RPMI8226 (cell line): ENCODE data around the gene SRGAP3.

Experiments
- DNase-seq: peaks from one replicate; pipeline ENCODE4 v3.0.0-alpha.2; 2015

Gene SRGAP3

DNA sequence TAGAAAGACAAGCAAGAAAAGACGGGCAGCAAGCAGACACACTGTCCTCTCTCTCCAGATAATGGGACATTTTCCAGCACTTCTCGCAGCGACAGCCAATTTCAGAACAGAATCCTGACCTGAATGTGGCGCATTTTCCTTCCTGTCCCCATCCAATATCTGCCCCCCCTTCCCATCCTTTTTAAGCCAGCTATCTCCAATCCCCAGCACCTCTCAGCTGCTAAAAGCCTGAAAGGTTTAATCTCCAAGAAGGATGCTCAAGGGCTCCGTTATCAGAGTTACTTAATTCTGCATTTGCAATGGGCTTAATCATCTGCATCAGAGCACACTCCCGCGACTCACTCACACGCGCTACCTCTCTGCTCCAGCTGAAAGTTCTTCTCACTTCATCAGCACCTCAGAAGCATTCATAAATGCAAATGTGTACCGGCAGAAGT is 50.5 kb downstream of the SRGAP3 start:
- no peak for DNase-seq

GRCh38 chr3:9198261-9198660 is 51.2 kb downstream of the SRGAP3 start:
- no peak for DNase-seq

DNA sequence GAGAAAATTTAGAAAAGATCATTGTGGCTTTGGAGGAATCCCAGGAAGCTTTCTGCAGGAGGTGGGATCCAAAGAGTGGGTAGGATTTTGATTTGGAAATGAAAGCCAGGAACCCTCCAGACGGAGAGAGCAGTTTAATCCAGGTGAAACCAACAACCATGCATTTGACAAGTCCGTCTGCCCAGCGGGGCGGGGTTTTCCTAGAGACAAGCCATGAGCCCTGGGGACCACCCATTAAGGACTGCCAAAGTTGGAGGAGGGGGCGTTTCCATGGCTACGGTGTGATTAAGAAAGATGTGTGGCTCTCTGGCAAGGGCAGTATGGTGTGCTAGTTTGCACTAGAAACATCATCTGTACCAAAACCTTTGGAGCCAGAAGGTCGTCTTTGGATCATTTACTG is 53.4 kb downstream of the SRGAP3 start:
- DNase-seq, result no peak

GRCh38 chr3:9195390-9195789 is 54.1 kb downstream of the SRGAP3 start:
- no peak for DNase-seq

DNA sequence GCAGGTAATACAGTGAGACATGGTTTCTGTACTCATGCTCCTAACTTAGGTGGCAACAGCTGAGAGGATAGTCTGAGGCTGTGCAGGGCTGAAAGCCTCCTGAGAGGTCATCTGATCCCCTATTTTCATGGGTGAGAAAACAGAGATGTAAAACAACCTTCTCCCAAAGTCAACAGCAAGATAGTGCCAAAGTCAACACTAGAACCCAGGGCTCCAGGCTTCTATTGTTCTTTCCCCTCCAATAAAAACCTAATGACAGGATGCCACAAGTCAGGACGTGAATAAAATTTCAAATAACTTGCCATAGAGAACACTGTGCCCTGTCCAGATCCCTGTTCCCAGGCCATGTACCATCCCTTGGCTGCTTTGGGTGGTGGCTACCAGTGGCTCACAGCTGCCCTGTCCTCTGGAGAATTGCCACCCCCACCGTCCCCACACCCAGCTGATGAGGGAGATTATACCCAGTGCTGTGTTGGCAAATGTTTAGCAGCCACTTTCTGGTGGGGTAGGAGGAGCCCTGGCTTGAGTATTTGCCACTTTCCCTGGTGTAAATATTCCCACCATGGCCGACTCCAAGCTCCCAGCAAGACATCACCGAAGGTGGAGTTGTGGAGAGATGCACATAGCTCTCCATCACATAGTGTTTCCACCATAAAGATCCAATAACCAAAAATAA is 54.8 kb downstream of the SRGAP3 start:
- DNase-seq, result no peak

DNA sequence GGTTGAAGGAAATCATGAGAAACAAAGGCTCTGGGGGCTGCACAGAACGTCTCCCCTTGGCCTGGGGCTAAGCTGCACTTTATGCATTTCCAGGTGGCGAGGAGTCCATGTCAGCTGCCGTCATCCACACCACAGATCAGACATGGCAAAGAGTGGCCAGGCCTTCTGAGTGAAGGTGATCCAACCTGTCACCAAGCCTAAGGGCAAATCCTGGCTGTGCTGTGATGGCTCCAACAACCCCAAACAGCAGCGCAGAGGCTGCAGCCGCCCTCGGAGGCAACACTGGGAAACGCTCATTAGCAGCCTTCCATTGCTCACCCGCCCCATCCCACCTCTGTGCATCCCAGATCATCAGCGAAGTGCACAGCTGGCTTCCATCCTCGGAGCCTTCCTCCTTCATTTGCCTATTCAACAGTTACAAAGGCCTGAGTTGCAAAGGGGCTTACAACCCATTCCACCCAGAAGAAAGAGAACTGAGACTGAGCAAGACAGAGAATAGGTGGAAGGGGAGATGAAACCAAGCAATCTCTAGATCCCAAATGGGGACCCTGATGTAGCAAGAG is 55.7 kb downstream of the SRGAP3 start:
- DNase-seq, result no peak

DNA sequence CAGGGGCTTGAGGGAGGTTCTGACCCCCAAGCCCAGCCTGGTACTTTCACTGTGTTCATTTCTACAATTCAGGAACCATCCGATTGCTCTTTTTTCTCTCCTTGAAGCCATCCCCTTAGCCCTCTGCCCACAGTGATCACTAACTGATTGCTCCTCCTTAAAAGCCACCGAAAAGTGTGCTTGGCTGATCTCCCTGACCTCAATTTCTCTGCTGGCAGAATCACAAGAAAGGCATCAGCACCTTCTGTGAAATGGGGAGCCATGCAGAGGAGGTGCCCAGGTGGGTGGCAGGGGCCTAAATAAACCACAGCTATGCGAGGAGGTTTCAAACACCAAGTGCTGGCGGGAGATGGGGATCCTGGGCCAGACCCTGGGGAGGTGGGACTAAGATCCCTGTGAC is 56.2 kb downstream of the SRGAP3 start:
- DNase-seq, result no peak

GRCh38 chr3:9192248-9193025 is 57.0 kb downstream of the SRGAP3 start:
- DNase-seq, result no peak

- DNase-seq, result no peak
Measured at GRCh38 chr3:9190276-9190675, 59.2 kb downstream of the SRGAP3 start.

DNA sequence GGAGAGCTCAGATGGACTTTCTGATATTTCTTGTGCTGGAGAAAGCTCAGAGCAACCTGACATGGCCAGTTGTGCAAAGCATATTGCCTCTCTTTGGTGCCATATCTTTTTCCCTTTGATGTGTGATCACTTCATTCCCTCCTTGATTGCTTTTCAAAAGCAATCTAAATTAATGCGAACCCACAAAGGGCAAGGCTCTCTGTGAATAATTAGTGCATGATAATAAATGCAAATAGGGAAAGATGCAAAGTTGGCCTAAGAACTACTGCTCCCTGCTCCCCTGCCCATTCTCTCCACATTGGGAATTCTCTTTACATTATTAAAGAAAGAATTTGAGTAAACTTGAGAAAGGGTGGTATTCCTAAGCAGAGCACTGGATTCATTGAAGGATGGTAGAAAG is 60.9 kb downstream of the SRGAP3 start:
- no peak for DNase-seq

GRCh38 chr3:9185701-9186100 is 63.7 kb downstream of the SRGAP3 start:
- DNase-seq, result no peak

DNA sequence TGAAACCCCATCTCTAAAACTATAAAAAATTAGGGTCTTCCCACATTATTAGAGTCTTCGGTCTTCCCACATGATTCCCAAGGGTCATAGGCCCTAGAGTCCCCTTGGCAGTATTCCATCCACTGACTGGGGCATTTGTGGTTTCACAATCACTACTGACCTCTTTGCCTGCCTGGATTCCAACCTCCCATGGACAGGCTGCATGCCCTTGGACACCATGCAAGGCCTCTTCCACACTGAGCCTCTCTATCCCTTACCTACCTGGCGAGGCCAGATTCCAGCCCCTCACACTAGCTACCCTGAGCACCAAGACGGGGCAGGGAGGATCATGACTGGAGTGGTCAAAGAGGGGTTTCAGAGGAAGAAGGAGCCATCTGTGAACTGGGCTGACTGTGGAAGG is 64.4 kb downstream of the SRGAP3 start:
- no peak for DNase-seq

GRCh38 chr3:9184461-9184835 is 65.0 kb downstream of the SRGAP3 start:
- no peak for DNase-seq

GRCh38 chr3:9183811-9184460 is 65.5 kb downstream of the SRGAP3 start:
- DNase-seq, result no peak

DNA sequence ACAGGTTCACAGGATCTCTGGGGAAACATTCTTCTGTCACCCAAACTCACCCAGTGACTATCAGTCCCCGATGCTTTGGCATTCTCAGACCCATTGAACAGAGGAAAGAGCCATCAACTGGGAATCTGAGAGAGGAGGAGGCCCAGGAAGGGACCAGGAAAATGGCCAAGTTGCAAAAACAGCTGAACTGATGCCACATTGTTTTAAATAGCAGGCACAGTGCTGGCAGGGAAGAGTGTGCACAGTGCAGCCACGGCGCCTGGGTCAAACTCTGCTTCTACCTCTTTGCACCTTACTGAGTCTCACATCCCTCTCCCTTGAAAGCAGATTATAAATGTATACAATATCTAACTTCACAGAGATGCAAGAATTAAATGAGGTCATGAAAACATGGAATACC is 66.4 kb downstream of the SRGAP3 start:
- no peak for DNase-seq

- no peak for DNase-seq
Measured at GRCh38 chr3:9180764-9181117, 68.7 kb downstream of the SRGAP3 start.

DNA sequence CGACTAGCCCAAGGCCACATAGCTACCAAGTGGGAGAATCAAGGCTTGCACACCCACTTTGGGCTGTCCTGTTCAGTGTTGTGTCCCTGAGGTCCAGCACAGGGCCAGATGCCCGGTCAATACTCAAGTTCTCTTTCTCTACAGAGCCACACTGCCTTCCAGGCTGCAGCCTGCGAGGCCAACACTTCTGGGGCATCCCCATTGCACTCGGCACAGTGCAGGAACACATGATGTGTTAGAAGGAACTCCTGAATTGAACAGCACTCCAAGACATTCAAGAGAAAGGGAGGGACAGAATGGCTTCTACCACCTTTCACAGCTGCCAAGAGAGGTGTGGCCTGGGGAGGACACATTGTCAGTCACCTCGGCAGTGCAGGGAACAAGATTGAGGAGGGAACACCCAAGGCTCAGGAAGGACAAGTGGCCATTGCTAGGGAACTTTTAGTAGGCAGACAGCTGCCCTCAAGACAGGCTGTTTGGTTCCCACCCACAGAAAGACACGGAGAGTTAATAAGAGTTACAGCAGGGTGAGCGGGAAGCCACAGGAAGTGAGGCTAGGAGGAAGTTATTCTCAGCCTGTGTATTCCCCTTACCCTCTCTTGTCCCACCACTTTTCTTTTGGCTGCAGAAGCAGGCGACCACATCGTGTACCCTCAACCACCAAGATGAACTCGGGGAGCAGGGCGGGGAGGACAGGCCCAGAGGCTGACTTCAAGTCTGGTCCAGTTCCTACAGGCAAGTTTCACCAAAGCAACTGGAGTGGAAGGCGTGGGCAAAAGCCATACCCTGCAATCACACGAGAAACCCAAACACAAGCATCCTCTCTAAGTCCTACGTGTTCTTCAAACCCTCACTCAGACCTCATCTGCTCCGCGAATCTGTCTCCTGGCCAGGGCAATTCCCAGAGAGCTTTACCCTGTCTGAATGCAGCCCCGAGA is 69.4 kb downstream of the SRGAP3 start:
- no peak for DNase-seq

GRCh38 chr3:9178697-9179096 is 70.7 kb downstream of the SRGAP3 start:
- no peak for DNase-seq

- no peak for DNase-seq
Measured at GRCh38 chr3:9175421-9175820, 74.0 kb downstream of the SRGAP3 start.

GRCh38 chr3:9173445-9173844 is 76.0 kb downstream of the SRGAP3 start:
- no peak for DNase-seq

GRCh38 chr3:9172851-9173321 is 76.6 kb downstream of the SRGAP3 start:
- DNase-seq, result no peak

DNA sequence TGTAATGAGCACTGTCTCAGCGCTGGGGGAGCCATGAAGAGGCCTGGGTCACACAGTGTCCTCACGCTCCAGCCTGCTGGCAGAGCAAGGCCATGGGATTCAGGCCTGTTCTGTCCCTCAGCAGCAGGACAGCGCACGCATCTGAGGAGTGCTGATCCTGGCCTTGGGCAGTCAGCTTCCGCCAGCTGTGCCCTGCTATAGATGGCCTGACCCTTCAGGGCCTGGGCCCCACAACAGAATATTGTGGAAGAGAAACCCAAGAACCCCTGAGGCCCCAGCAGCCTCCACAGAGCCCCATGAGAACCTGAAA is 78.6 kb downstream of the SRGAP3 start:
- no peak for DNase-seq
